Vagina (tissue), 2 donors: Measurements from ENCODE around the gene C1orf141. TPM values are rescaled to one million over a fixed set of nuclear protein-coding genes. Genes with fewer than 3 reads are reported as not detected.
"Not testable (repeated sequence)": the region's sequence is repeated elsewhere in the genome, so short reads cannot be mapped to it uniquely, and the experiment has no call there.

ENCODE experiments used
- DNase-seq, 2 donors: peaks; one replicate each; pipeline ENCODE4 v3.0.0-alpha.2; 2017; ENCODE audit errors: extremely low spot score in 2 of 2
- H3K27ac ChIP-seq: fragments of 200-600 bp; sonication (generic); one replicate; pipeline ENCODE4 v1.5.1; 2019
- H3K27me3 ChIP-seq: fragments of 200-600 bp; sonication (generic); one replicate; pipeline ENCODE4 v1.5.1; 2019
- H3K36me3 ChIP-seq, 2 donors: fragments of 200-600 bp; sonication (generic); one replicate each; pipeline ENCODE4 v1.5.1; 2017 to 2019
- H3K4me1 ChIP-seq: fragments of 200-600 bp; sonication (generic); one replicate; pipeline ENCODE4 v1.5.1; 2019
- H3K4me3 ChIP-seq, 2 donors: fragments of 200-600 bp; sonication (generic); 1 replicate in 1 of 2; 2 replicates in 1 of 2; pipeline ENCODE4 v1.5.1; 2016 to 2019
- H3K9me3 ChIP-seq: fragments of 200-600 bp; sonication (generic); one replicate; pipeline ENCODE4 v1.5.1; 2019
- CTCF ChIP-seq, 3 experiments: fragments of 450-650 bp in 2 of 3; fragments of 200-600 bp in 1 of 3; sonication (generic) in 1 of 3; IDR thresholded peaks; one replicate each; pipeline ENCODE4 v1.5.1; 2017 to 2019; ENCODE audit warnings: antibody characterized with exemption in 3 of 3, mild to moderate bottlenecking in 2 of 3, moderate library complexity in 2 of 3
- POLR2A ChIP-seq, 2 donors: fragments of 450-650 bp; IDR thresholded peaks; one replicate each; pipeline ENCODE4 v1.6.1; 2017; ENCODE audit warnings: antibody characterized with exemption in 2 of 2, mild to moderate bottlenecking in 2 of 2, moderate library complexity in 2 of 2
- POLR2AphosphoS5 ChIP-seq, 2 donors: sonication (generic); formaldehyde crosslinking; IDR thresholded peaks; one replicate each; pipeline ENCODE4 v1.9.0; 2017; ENCODE audit warnings: antibody characterized with exemption in 2 of 2, mild to moderate bottlenecking in 2 of 2, low read depth in 1 of 2; ENCODE audit not compliant: insufficient read depth in 1 of 2
- intact Hi-C: fragments of 100-400 bp; cut with DNase I; formaldehyde crosslinking; loops from one replicate; pipeline ENCODE4 v1.15.1; 2023
- total RNA-seq: library from RNA; depleted of rRNA; stranded (reverse); fragments of >200 nt; gene quantifications from one replicate; pipeline ENCODE4 v1.2.3, GENCODE V29; 2016

Gene C1orf141
- total RNA-seq, 1 donor from 2014 or later = not detected

GRCh38 chr1:67144696-67145095 is 9.9 kb upstream of the C1orf141 start:
- TF ChIP-seq POLR2AphosphoS5 (IDR thresholded peaks at IDR 0.05; ENCODE audit: insufficient read depth in 1 of 2, low read depth in 1 of 2) = no peak
- no peak for TF ChIP-seq CTCF (IDR thresholded peaks at IDR 0.05)
- no peak for TF ChIP-seq POLR2A (IDR thresholded peaks at IDR 0.05)
- Histone ChIP-seq H3K4me1 (peaks cover 5% of the 10 kb centered on the region), H3K4me3 (no peak overlapping the region), H3K27me3 (no peaks in the 10 kb centered on the region), H3K9me3 (no peaks in the 10 kb centered on the region), H3K27ac (no peak overlapping the region), H3K36me3 (no peaks in the 10 kb centered on the region)
- intact Hi-C loops = loop anchor here (5.0 kb wide), 2 partner anchors 147 to 382 kb away; no protein-coding TSS in a partner anchor
- DNase-seq = no peak

- no peak overlapping the region for H3K4me3 ChIP-seq
- no peak overlapping the region for H3K27ac ChIP-seq
- no peak for DNase-seq
- H3K4me1 ChIP-seq = peaks cover 4% of the 10 kb centered on the region
- no peaks in the 10 kb centered on the region for H3K27me3 ChIP-seq
- no peaks in the 10 kb centered on the region for H3K9me3 ChIP-seq
- no peaks in the 10 kb centered on the region for H3K36me3 ChIP-seq
- intact Hi-C loops = no loop called here
- no peak for TF ChIP-seq POLR2AphosphoS5 (IDR thresholded peaks at IDR 0.05; ENCODE audit: insufficient read depth in 1 of 2, low read depth in 1 of 2)
- TF ChIP-seq CTCF (IDR thresholded peaks at IDR 0.05) = no peak
- TF ChIP-seq POLR2A (IDR thresholded peaks at IDR 0.05) = no peak
Observed at GRCh38 chr1:67143966-67144365, 9.2 kb upstream of the C1orf141 start.

- no peaks in the 10 kb centered on the region for H3K4me1 ChIP-seq
- H3K27me3 ChIP-seq = no peaks in the 10 kb centered on the region
- TF ChIP-seq CTCF (IDR thresholded peaks at IDR 0.05) (no peak), POLR2AphosphoS5 (IDR thresholded peaks at IDR 0.05; ENCODE audit: insufficient read depth in 1 of 2, low read depth in 1 of 2) (no peak), POLR2A (IDR thresholded peaks at IDR 0.05) (no peak)
- H3K9me3 ChIP-seq = no peaks in the 10 kb centered on the region
- H3K4me3 ChIP-seq = no peak overlapping the region
- no peaks in the 10 kb centered on the region for H3K36me3 ChIP-seq
- no peak for DNase-seq
- H3K27ac ChIP-seq = no peak overlapping the region
- intact Hi-C loops = no loop called here
Observed at GRCh38 chr1:67142931-67143330, 8.2 kb upstream of the C1orf141 start.

- H3K4me3 ChIP-seq, H3K36me3 ChIP-seq, H3K27me3 ChIP-seq, DNase-seq, H3K27ac ChIP-seq, H3K4me1 ChIP-seq, intact Hi-C loops, H3K9me3 ChIP-seq: not testable (repeated sequence)
Observed at GRCh38 chr1:67141832-67142231, 7.1 kb upstream of the C1orf141 start.

GRCh38 chr1:67140460-67140859 is 5.7 kb upstream of the C1orf141 start:
- H3K4me3 ChIP-seq = no peak overlapping the region
- H3K27ac ChIP-seq = no peak overlapping the region
- TF ChIP-seq POLR2A (IDR thresholded peaks at IDR 0.05) (no peak), CTCF (IDR thresholded peaks at IDR 0.05) (no peak), POLR2AphosphoS5 (IDR thresholded peaks at IDR 0.05; ENCODE audit: insufficient read depth in 1 of 2, low read depth in 1 of 2) (no peak)
- no peak for DNase-seq
- H3K4me1 ChIP-seq = peaks cover 5% of the 10 kb centered on the region
- intact Hi-C loops = no loop called here
- no peaks in the 10 kb centered on the region for H3K9me3 ChIP-seq
- no peaks in the 10 kb centered on the region for H3K36me3 ChIP-seq
- H3K27me3 ChIP-seq = no peaks in the 10 kb centered on the region
